H1 (cell line): Measurements from ENCODE around the gene TCAF1. TPM values are rescaled to one million over a fixed set of nuclear protein-coding genes. Genes with fewer than 3 reads are reported as not detected.

Experiments
- CTCF ChIA-PET: fragments of 300-600 bp; sonication (Branson Sonifier 250); formaldehyde crosslinking; loops from one replicate; lab custom pipeline; 2021; ENCODE audit not compliant: partially characterized antibody; lab: Charles Lee
- POLR2A ChIA-PET: fragments of 300-600 bp; sonication (Branson Sonifier 250); formaldehyde crosslinking; loops from one replicate; lab custom pipeline; 2021; ENCODE audit warnings: inconsistent platforms; ENCODE audit not compliant: partially characterized antibody; lab: Charles Lee
- DNase-seq, 2 experiments: peaks; one replicate each; pipeline versions ENCODE4 v3.0.0 to v3.0.0-alpha.2; 2010 to 2022; ENCODE audit warnings: low spot score in 2 of 2, low read depth in 1 of 2, mixed read lengths in 1 of 2
- FAIRE-seq: peaks from 2 replicates; lab custom pipeline; 2011; peaks lifted over from hg19 to GRCh38; lab: Jason Lieb, UNC
- H2AFZ ChIP-seq: 2 replicates; pipeline ENCODE4 v1.8.1; 2012; ENCODE audit warnings: low read length, inconsistent platforms
- H2AK5ac ChIP-seq: 2 replicates; pipeline ENCODE4 v1.6.1; 2013; ENCODE audit warnings: low read depth, low read length
- H2BK120ac ChIP-seq: replicated peaks from 2 replicates; pipeline ENCODE3; 2013; ENCODE audit warnings: low read depth, low read length, inconsistent platforms
- H2BK12ac ChIP-seq: 2 replicates; pipeline ENCODE4 v1.6.1; 2013; ENCODE audit warnings: low read depth, low read length
- H2BK15ac ChIP-seq: 2 replicates; pipeline ENCODE4 v1.6.1; 2013; ENCODE audit warnings: low read length
- H2BK20ac ChIP-seq: 2 replicates; pipeline ENCODE4 v1.6.1; 2013; ENCODE audit warnings: low read length
- H2BK5ac ChIP-seq: 2 replicates; pipeline ENCODE4 v1.6.1; 2013; ENCODE audit warnings: low read depth, low read length
- H3K14ac ChIP-seq: 2 replicates; pipeline ENCODE4 v1.6.1; 2013; ENCODE audit warnings: inconsistent platforms; ENCODE audit not compliant: insufficient read length
- H3K18ac ChIP-seq: 2 replicates; pipeline ENCODE4 v1.6.1; 2013; ENCODE audit warnings: low read length; ENCODE audit errors: extremely low read depth
- H3K23ac ChIP-seq: 2 replicates; pipeline ENCODE4 v1.6.1; 2013; ENCODE audit warnings: inconsistent platforms; ENCODE audit not compliant: insufficient read length
- H3K23me2 ChIP-seq: 2 replicates; pipeline ENCODE4 v1.6.1; 2013; ENCODE audit warnings: low read depth, low read length
- H3K27ac ChIP-seq: 2 replicates; pipeline ENCODE4 v1.6.1; 2011; ENCODE audit warnings: low read depth, low read length, inconsistent platforms
- H3K27me3 ChIP-seq, 4 experiments: replicated peaks in 1 of 4; 1 replicate in 1 of 4; 2 replicates in 3 of 4; pipeline versions ENCODE4 v1.6.1 to v1.8.1; 2011 to 2013; ENCODE audit warnings: low read length in 3 of 4, mild to moderate bottlenecking in 3 of 4, inconsistent platforms in 2 of 4, mixed read lengths in 2 of 4, moderate library complexity in 1 of 4; ENCODE audit not compliant: control insufficient read depth in 3 of 4, insufficient read depth in 3 of 4; ENCODE audit errors: extremely low read depth in 1 of 4
- H3K36me3 ChIP-seq, 4 experiments: 2 replicates each; pipeline versions ENCODE4 v1.6.1 to v1.8.1; 2011 to 2013; ENCODE audit warnings: mild to moderate bottlenecking in 4 of 4, low read length in 3 of 4, moderate library complexity in 2 of 4, control low read depth in 1 of 4, inconsistent platforms in 1 of 4; ENCODE audit not compliant: insufficient read depth in 4 of 4, control insufficient read depth in 2 of 4
- H3K4ac ChIP-seq: replicated peaks from 2 replicates; pipeline ENCODE3; 2013; ENCODE audit warnings: low read length, low read depth, mixed read lengths, inconsistent platforms; ENCODE audit not compliant: insufficient read length
- H3K4me1 ChIP-seq, 4 experiments: replicated peaks in 1 of 4; 1 replicate in 1 of 4; 2 replicates in 3 of 4; pipeline versions ENCODE4 v1.6.1 to v1.8.1; 2011 to 2013; ENCODE audit warnings: low read length in 3 of 4, inconsistent platforms in 2 of 4, mixed read lengths in 1 of 4; ENCODE audit not compliant: insufficient read depth in 4 of 4, control insufficient read depth in 3 of 4
- H3K4me2 ChIP-seq, 2 experiments: 2 replicates each; pipeline versions ENCODE4 v1.6.1 to v1.8.1; 2011 to 2013; ENCODE audit warnings: low read depth in 2 of 2, low read length in 2 of 2, control low read depth in 1 of 2, inconsistent platforms in 1 of 2, mild to moderate bottlenecking in 1 of 2; ENCODE audit not compliant: insufficient read depth in 1 of 2
- H3K4me3 ChIP-seq, 4 experiments: fragments of 200-600, 300-600 bp in 1 of 4; sonication (generic), shearing (Covaris generic), sonication (Bioruptor Twin) in 1 of 4; 2 replicates each; pipeline versions ENCODE4 v1.5.1 to v1.8.1; 2011 to 2016; ENCODE audit warnings: low read length in 4 of 4, low read depth in 3 of 4, control low read depth in 2 of 4, inconsistent platforms in 2 of 4, mild to moderate bottlenecking in 2 of 4, mixed read lengths in 1 of 4, moderate library complexity in 1 of 4; ENCODE audit not compliant: insufficient read depth in 2 of 4; ENCODE audit errors: extremely low read depth in 1 of 4
- H3K56ac ChIP-seq: replicated peaks from 2 replicates; pipeline ENCODE3; 2013; ENCODE audit warnings: low read depth, mild to moderate bottlenecking, mixed read lengths, low read length, inconsistent platforms; ENCODE audit not compliant: insufficient read length
- H3K79me1 ChIP-seq: 2 replicates; pipeline ENCODE4 v1.6.1; 2013; ENCODE audit warnings: low read depth, low read length, control low read depth
- H3K79me2 ChIP-seq, 2 experiments: 2 replicates each; pipeline versions ENCODE4 v1.6.1 to v1.8.1; 2012 to 2013; ENCODE audit warnings: low read length in 2 of 2, mild to moderate bottlenecking in 2 of 2, inconsistent platforms in 1 of 2; ENCODE audit not compliant: insufficient read depth in 2 of 2, control insufficient read depth in 1 of 2
- H3K9ac ChIP-seq, 4 experiments: replicated peaks in 1 of 4; 1 replicate in 1 of 4; 2 replicates in 3 of 4; pipeline versions ENCODE4 v1.6.1 to v1.8.1; 2011 to 2013; ENCODE audit warnings: low read depth in 3 of 4, low read length in 3 of 4, control low read depth in 2 of 4, mild to moderate bottlenecking in 2 of 4, moderate library complexity in 2 of 4, inconsistent platforms in 1 of 4; ENCODE audit errors: extremely low read depth in 1 of 4
- H3K9me3 ChIP-seq, 2 experiments: 2 replicates each; pipeline versions ENCODE4 v1.6.1 to v1.8.1; 2012 to 2013; ENCODE audit warnings: mild to moderate bottlenecking in 2 of 2, moderate library complexity in 2 of 2, control low read depth in 1 of 2, inconsistent platforms in 1 of 2, low read depth in 1 of 2, low read length in 1 of 2, mixed read lengths in 1 of 2; ENCODE audit not compliant: insufficient read depth in 2 of 2
- H4K20me1 ChIP-seq, 2 experiments: replicated peaks in 1 of 2; 2 replicates each; pipeline versions ENCODE3 to v1.8.1; 2011 to 2013; ENCODE audit warnings: inconsistent platforms in 2 of 2, low read length in 2 of 2, mild to moderate bottlenecking in 1 of 2; ENCODE audit not compliant: insufficient read depth in 2 of 2, control insufficient read depth in 1 of 2
- H4K5ac ChIP-seq: 2 replicates; pipeline ENCODE4 v1.6.1; 2013; ENCODE audit warnings: low read length, low read depth, mixed read lengths, inconsistent platforms; ENCODE audit not compliant: insufficient read length
- H4K8ac ChIP-seq: 2 replicates; pipeline ENCODE4 v1.8.0; 2013; ENCODE audit warnings: mild to moderate bottlenecking, moderate library complexity, low read length, inconsistent platforms; ENCODE audit not compliant: insufficient read depth; ENCODE audit errors: extremely low read depth
- H4K91ac ChIP-seq: replicated peaks from 2 replicates; pipeline ENCODE3; 2013; ENCODE audit warnings: low read length, mixed read lengths, inconsistent platforms; ENCODE audit not compliant: insufficient read length
- CREB1 ChIP-seq: IDR thresholded peaks from 2 replicates; pipeline ENCODE4 v1.6.1; 2012; ENCODE audit warnings: inconsistent platforms
- EGR1 ChIP-seq: IDR thresholded peaks from 2 replicates; pipeline ENCODE4 v1.6.1; 2011; ENCODE audit warnings: low read depth, low read length, borderline replicate concordance
- NRF1 ChIP-seq: IDR thresholded peaks from 2 replicates; pipeline ENCODE4 v1.6.1; 2011; ENCODE audit warnings: mild to moderate bottlenecking, low read depth, low read length, improper control_type of control experiment
- RXRA ChIP-seq: IDR thresholded peaks from 2 replicates; pipeline ENCODE4 v1.6.1; 2011; ENCODE audit warnings: low read depth, mild to moderate bottlenecking, low read length, moderate library complexity; ENCODE audit not compliant: insufficient read depth
- SAP30 ChIP-seq: fragments of 300-600 bp; sonication (generic); IDR thresholded peaks from 2 replicates; pipeline ENCODE4 v1.7.1; 2012; ENCODE audit warnings: low read length, moderate library complexity, mild to moderate bottlenecking, inconsistent platforms; ENCODE audit not compliant: insufficient read depth, insufficient replicate concordance
- SP4 ChIP-seq: IDR thresholded peaks from 2 replicates; pipeline ENCODE4 v1.6.1; 2012; ENCODE audit warnings: low read length, inconsistent platforms
- SUZ12 ChIP-seq: fragments of 200-600 bp; sonication (generic); IDR thresholded peaks from 2 replicates; pipeline ENCODE4 v1.6.1; 2012; ENCODE audit warnings: mild to moderate bottlenecking, inconsistent platforms, low read length, moderate library complexity, mixed read lengths
- TAF7 ChIP-seq: optimal IDR thresholded peaks from 2 replicates; pipeline ENCODE3; 2011; ENCODE audit warnings: low read depth, mild to moderate bottlenecking, inconsistent platforms, low read length, moderate library complexity, borderline replicate concordance
- TBP ChIP-seq: IDR thresholded peaks from 2 replicates; pipeline ENCODE4 v1.6.1; 2011; ENCODE audit warnings: low read depth, low read length, improper control_type of control experiment
- TEAD4 ChIP-seq: IDR thresholded peaks from 2 replicates; pipeline ENCODE4 v1.6.1; 2012; ENCODE audit warnings: low read depth, low read length, inconsistent platforms, mixed read lengths
- ZNF274 ChIP-seq: IDR thresholded peaks from 2 replicates; pipeline ENCODE4 v1.7.0; 2012; ENCODE audit warnings: low read length, borderline replicate concordance; ENCODE audit errors: extremely low read depth
- WGBS, 2 experiments: shearing (Covaris generic) in 1 of 2; methylation state at CpG; one replicate each; pipeline versions ENCODE4 v1.1.6 to v1.1.7; 2013 to 2015; ENCODE audit warnings: low lambda C conversion rate in 2 of 2, mixed read lengths in 2 of 2, inconsistent platforms in 1 of 2, low coverage in 1 of 2, missing lambda C conversion rate in 1 of 2; ENCODE audit not compliant: insufficient replicate concordance in 2 of 2, insufficient coverage in 1 of 2, insufficient read length in 1 of 2; ENCODE audit errors: extremely low coverage in 1 of 2, missing lambda C conversion rate in 1 of 2; 5-methylcytosine and 5-hydroxymethylcytosine counted together
- polyA plus RNA-seq, 7 experiments: library from polyadenylated mRNA; depleted of rRNA in 3 of 7; stranded (reverse) in 5 of 7; unstranded in 2 of 7; fragments of >200 nt in 5 of 7; fragments of 200-250 nt in 2 of 7; gene quantifications; 1 replicate in 5 of 7; 2 replicates in 1 of 7; 4 replicates in 1 of 7; pipeline versions ENCODE4 v1.2.1 to v1.2.3, GENCODE V29; 2011 to 2013; ENCODE audit warnings: missing spikeins in 2 of 7, mixed read lengths in 2 of 7
- total RNA-seq: library from RNA; stranded (reverse); fragmentation: NEBNext Ultra II Directional; extraction: Animal tissue kit (Norgen Biotek cat#: 25700); gene quantifications from 2 replicates; pipeline ENCODE4 v1.2.1, GENCODE V29; 2021
- TF ChIP-seq, protein P1 (sequence below): IDR thresholded peaks from 2 replicates; pipeline ENCODE4 v1.6.1; 2011; ENCODE audit warnings: low read depth, mild to moderate bottlenecking, low read length; ENCODE audit not compliant: insufficient read depth
- TF ChIP-seq, protein P2 (sequence below): IDR thresholded peaks from 2 replicates; pipeline ENCODE4 v1.6.1; 2011; ENCODE audit warnings: low read length, improper control_type of control experiment

The TCAF1 gene
- total and polyA plus RNA-seq, 2 of the 8 experiments (the other 6 are each of a cell fraction or from before 2014, with no cell fraction given) = 9.6 to 28.0 TPM

DNA sequence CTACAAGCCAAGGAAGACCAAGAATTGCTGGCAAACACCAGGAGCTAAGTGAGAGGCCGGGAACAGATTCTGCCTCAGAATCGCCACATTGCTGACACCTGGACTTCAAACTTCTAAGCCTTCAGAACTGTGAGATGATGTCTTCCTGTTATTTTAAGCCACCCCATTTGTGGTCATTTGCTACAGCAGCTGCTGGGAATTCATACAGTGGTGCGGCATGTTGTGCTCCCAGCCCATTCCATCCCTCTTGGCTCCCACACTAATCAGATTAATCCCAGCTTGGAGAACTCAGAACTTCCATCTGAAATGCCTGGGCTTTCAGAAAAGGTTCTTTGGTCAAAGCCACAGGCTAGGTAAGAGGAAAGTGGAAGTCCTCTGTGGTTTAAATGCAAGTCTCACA is 24.9 kb downstream of the TCAF1 start:
- DNase-seq (no peak), FAIRE-seq (no peak)
- H2BK120ac ChIP-seq = no peak overlapping the region
- peaks cover under 1% of the 10 kb centered on the region; the same call in 1 of the 2 replicates for H3K23me2 ChIP-seq
- no peak overlapping the region for H2AFZ ChIP-seq
- no peak overlapping the region for H3K4ac ChIP-seq
- H3K27ac ChIP-seq = no peak overlapping the region
- no peak overlapping the region for H2AK5ac ChIP-seq
- H2BK5ac ChIP-seq = no peak overlapping the region
- CTCF ChIA-PET = no interaction called here
- H3K9me3 ChIP-seq = no peaks in the 10 kb centered on the region
- H3K14ac ChIP-seq = no peak overlapping the region
- H3K56ac ChIP-seq = no peak overlapping the region
- WGBS, 2 experiments = 92% methylated on average over 3 of the region's 3 CpGs; no CpG with 5 or more reads in 1 of the 2 experiments
- POLR2A ChIA-PET = interaction anchor here (3.3 kb wide), 1 partner anchor 25 kb away, joined by 9 read pairs; the partner anchor contains the start of gene TCAF1
- no peaks in the 10 kb centered on the region for H4K20me1 ChIP-seq
- no peak overlapping the region for H4K91ac ChIP-seq
- H2BK20ac ChIP-seq = no peak overlapping the region
- H3K4me2 ChIP-seq = no peak overlapping the region
- H3K9ac ChIP-seq = no peak overlapping the region
- H2BK12ac ChIP-seq = no peak overlapping the region
- H3K79me1 ChIP-seq = no peaks in the 10 kb centered on the region
- H3K27me3 ChIP-seq = no peaks in the 10 kb centered on the region
- H3K23ac ChIP-seq = no peak overlapping the region
- no peaks in the 10 kb centered on the region; a peak in 1 of 4 replicates for H3K79me2 ChIP-seq
- no peak overlapping the region for H2BK15ac ChIP-seq
- H3K4me1 ChIP-seq = peaks cover 0 to 4% (median 0%) of the 10 kb centered on the region in 4 experiments; a peak in 2 of 7 replicates
- peaks cover 0 to 4% (median 2%) of the 10 kb centered on the region in 4 experiments; a peak in 3 of 8 replicates for H3K36me3 ChIP-seq
- no peak overlapping the region for H3K18ac ChIP-seq
- H3K4me3 ChIP-seq = no peak overlapping the region
- no peak overlapping the region for H4K5ac ChIP-seq
- H4K8ac ChIP-seq = no peak overlapping the region
- TF ChIP-seq EGR1 (no peak), CREB1 (no peak), SAP30 (no peak), TEAD4 (no peak), NRF1 (no peak), SUZ12 (no peak), TAF7 (no peak), TBP (no peak), SP4 (no peak), ZNF274 (no peak), RXRA (no peak)
- TF ChIP-seq, protein P1, sequence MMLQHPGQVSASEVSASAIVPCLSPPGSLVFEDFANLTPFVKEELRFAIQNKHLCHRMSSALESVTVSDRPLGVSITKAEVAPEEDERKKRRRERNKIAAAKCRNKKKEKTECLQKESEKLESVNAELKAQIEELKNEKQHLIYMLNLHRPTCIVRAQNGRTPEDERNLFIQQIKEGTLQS = no peak
- TF ChIP-seq, protein P2, sequence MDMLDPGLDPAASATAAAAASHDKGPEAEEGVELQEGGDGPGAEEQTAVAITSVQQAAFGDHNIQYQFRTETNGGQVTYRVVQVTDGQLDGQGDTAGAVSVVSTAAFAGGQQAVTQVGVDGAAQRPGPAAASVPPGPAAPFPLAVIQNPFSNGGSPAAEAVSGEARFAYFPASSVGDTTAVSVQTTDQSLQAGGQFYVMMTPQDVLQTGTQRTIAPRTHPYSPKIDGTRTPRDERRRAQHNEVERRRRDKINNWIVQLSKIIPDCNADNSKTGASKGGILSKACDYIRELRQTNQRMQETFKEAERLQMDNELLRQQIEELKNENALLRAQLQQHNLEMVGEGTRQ = no peak
